ENCODE measurements around the gene MIAT.

The MIAT gene

DNA sequence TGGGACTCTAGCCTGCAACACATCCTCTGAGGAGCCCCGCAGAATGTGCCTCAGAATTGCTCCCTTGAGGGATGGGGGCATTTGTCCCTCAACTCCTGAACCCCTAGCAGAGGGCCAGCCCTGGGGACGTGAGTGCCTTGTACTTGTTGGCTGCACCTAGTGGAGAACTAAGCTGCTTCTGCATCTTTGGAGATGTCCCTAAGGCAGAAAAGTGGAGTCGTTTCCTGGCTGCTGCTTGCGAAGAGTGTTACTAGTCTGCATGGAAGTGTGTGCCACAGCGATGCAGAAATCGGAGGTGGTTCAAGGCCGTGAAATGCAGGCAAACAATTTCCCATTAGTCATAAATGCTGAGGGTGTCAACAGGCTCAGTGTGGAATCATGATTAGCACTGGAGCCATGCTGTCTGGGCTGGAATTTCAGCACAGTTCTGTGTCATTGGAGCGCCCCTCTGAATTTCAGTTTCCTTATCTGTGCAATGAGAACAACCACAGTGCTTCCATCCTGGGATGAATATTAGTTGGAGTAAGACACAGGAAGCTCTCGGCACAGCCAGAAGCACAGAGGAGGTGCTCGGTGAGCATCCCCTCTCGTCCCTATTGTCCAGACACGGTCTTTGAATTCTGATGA, 56.5 kb downstream of the MIAT start:
- no peak overlapping the region for H3K4me3 ChIP-seq (ENCODE audit: low read depth, low read length)
- TF ChIP-seq, protein P1, sequence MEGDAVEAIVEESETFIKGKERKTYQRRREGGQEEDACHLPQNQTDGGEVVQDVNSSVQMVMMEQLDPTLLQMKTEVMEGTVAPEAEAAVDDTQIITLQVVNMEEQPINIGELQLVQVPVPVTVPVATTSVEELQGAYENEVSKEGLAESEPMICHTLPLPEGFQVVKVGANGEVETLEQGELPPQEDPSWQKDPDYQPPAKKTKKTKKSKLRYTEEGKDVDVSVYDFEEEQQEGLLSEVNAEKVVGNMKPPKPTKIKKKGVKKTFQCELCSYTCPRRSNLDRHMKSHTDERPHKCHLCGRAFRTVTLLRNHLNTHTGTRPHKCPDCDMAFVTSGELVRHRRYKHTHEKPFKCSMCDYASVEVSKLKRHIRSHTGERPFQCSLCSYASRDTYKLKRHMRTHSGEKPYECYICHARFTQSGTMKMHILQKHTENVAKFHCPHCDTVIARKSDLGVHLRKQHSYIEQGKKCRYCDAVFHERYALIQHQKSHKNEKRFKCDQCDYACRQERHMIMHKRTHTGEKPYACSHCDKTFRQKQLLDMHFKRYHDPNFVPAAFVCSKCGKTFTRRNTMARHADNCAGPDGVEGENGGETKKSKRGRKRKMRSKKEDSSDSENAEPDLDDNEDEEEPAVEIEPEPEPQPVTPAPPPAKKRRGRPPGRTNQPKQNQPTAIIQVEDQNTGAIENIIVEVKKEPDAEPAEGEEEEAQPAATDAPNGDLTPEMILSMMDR (IDR thresholded peaks at IDR 0.05; ENCODE audit: borderline replicate concordance, insufficient read depth, low read depth, low read length) = no peak

DNA sequence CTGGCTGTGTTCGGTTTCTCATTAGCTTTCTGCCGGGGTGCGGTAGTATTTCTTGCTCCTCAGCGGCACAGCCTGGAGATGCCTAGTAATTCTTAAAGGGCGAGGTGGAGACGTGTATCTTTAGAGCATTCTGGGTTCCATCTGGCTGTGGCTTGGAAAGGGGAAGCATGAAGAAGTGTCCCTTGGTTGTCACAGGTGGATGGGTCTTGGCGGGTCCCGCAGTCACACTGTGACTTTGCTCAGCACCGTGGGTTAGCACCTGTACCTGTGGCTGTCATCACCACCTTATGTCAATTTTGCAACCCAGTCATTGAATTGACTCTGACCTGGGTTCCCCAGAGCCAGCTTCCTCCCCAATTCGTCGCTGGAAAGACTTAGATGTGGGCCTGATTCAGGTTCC, 57.6 kb downstream of the MIAT start:
- no peak overlapping the region for H3K4me3 ChIP-seq (ENCODE audit: low read depth, low read length)
- TF ChIP-seq, protein P1 (IDR thresholded peaks at IDR 0.05; ENCODE audit: borderline replicate concordance, insufficient read depth, low read depth, low read length) = no peak

DNA sequence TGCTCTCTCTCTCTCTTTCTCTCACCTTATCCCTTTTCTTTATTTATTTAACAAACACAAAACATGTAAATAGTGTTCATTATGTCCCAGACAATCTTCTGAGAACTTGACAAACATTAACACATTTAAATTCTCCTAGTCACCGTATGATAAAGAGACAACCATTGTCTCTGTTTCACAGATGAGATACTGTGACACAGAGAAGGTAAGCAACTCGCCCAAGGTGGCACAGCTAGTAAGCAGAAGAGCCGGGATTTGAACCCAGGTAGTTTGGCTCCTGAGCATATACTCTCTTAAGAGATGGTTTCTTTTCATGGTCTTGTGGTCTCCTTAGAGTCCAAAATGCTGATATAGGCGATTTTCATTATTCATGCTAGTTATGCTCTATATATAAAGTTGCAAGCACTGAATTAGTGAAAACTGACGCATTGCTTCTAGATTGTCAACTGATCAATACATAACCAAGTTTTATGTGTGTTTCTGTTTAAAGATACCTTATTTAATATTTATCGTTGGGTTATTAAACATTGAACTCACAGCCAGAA, 58.1 kb downstream of the MIAT start:
- TF ChIP-seq, protein P1 (IDR thresholded peaks at IDR 0.05; ENCODE audit: borderline replicate concordance, insufficient read depth, low read depth, low read length) = no peak
- no peak overlapping the region for H3K4me3 ChIP-seq (ENCODE audit: low read depth, low read length)

DNA sequence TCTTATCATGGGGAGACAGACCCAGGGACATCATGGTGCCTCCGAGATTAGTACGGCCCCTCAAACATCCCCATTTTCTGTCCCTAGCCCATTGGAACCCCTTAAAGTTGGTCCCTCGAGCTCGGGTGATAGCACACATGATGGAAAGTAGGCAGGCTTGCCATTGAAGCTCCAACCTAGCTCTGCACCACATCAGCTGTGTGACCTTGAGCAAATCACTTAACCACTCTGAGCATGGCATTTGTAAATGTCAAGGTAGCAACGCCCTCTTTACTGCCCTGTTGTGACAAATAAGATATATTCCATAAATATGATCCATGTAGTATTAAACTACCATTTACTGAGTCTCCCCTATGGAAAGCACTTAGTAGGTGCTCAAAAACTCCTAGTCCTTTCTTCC, 61.1 kb downstream of the MIAT start:
- no peak overlapping the region for H3K4me3 ChIP-seq (ENCODE audit: low read depth, low read length)
- TF ChIP-seq, protein P1 (IDR thresholded peaks at IDR 0.05; ENCODE audit: borderline replicate concordance, insufficient read depth, low read depth, low read length) = no peak

DNA sequence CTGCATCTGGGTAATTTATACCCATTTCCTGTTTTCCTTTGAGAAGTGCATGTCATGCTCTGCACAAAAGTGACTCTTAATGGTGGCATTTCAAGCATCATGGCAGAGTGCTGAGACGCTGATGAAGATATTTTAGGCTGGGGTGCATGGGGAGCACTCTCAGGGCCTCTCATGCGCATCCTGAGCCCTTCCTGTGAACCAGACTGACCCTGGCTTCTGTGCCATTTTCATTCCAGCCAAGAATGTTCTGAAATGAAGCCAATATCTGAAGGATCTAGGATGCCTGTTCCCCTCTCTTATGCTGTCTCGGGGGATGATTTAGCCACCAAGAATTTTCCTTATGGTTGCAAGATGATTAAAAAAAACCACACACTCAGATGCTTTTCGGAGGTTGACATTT, 61.5 kb downstream of the MIAT start:
- no peak overlapping the region for H3K4me3 ChIP-seq (ENCODE audit: low read depth, low read length)
- TF ChIP-seq, protein P1 (IDR thresholded peaks at IDR 0.05; ENCODE audit: borderline replicate concordance, insufficient read depth, low read depth, low read length) = no peak

DNA sequence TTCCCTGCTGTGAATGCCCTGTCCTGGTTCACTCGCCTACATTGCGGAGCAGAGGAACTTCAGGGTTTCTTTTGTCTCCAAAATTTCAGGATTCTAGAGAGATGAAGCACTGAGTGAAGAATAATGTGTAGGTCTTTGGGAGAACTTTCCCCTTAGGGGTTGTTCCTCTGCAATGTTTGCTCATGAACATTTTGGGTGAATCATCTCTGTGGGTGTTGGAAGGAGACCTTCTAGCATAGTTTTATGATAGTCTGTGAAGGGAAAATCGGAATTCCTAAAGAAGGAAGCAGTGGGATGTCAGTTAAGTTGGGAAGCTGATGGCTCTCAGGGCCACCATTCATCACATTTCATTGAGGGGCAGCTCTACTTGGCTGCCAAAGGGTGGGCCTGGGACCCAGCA, 64.8 kb downstream of the MIAT start:
- no peak overlapping the region for H3K4me3 ChIP-seq (ENCODE audit: low read depth, low read length)
- TF ChIP-seq, protein P1 (IDR thresholded peaks at IDR 0.05; ENCODE audit: borderline replicate concordance, insufficient read depth, low read depth, low read length) = no peak

DNA sequence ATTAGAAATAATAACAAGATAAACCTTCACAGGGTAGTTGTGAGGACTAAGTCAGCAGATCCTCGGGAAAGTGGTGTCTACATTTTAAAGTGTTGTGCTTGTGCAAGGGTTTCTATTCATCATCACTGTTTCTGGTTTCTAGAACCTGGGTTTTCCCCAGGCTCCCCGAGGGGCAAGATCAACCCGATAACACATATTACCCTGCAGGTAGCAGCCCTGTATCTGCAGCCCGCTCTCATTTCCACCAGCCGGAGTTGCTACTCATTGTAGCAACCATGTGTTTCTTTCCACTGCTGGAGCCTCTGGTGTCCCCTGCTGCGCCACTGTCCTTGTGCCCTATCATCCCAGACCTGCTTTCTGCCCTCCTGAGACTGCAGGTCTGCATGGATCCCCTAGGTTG, 67.0 kb downstream of the MIAT start:
- TF ChIP-seq, protein P1 (IDR thresholded peaks at IDR 0.05; ENCODE audit: borderline replicate concordance, insufficient read depth, low read depth, low read length) = no peak
- H3K4me3 ChIP-seq (ENCODE audit: low read depth, low read length) = no peak overlapping the region

Data from GM12875 (cell line).